ENCODE data around the gene ZFP36L1. TPM values are rescaled to one million over a fixed set of nuclear protein-coding genes. Genes with fewer than 3 reads are reported as not detected.

ZFP36L1 gene
- total and polyA plus RNA-seq, 8 donors = 44.4 to 655 (median 131) TPM

DNA sequence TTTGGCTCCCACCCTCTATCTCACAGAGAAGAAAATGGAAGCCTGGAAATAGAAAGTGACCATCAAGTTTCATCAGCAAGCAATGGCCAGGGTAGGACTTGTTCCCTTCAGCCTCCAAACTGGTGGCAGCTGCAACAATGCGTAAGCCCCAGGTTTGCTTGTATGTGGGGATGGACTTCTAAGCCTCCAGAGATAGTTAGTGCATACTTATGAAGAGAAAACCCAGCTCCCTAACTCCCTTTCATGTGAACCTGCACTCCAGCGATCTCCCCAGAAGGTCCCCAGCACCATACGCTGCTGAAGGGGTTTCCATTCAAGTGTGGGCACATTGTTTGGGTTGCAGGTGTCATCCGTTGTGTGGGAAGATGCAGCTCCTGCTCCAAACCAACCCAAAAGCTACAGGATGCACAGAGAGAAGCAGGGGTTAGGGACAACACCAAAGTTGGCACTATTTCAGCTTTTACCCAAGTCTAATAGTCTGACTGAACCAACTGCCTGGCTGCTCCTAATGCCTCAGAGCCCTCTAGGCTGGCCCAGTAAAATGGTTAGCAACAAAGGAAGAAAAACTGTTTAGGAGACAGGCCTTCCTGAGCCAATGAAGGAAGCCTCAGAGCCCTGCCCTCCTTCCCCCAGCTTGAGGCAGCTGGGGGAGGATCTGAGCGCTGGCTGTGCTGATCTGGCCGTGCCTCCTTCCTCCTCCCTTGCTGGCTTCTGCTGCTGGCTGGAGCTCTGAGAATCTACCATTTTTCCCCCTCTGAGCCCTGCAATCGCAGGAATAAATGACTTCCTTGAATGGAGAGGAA is 12.3 kb downstream of the ZFP36L1 start:
- WGBS, 5 donors = 45 to 49% (median 46%) methylated on average over 7 of the region's 7 CpGs
- intact Hi-C loops (cut with DNase I; ENCODE audit: low total_unique reads) = no loop called here
- Histone ChIP-seq H3K27me3 (no peaks in the 10 kb centered on the region), H3K4me1 (peaks cover 52 to 79% (median 69%) of the 10 kb centered on the region in 4 donors), H3K4me3 (no peak overlapping the region), H3K27ac (peak overlapping the region; percentile 73 to 100 (median 100)), H3K36me3 (no peaks in the 10 kb centered on the region), H3K9me3 (peaks cover 0 to under 1% (median 0%) of the 10 kb centered on the region in 4 donors)
- peak; percentile 66 to 91 for DNase-seq
- no peak for TF ChIP-seq POLR2A (IDR thresholded peaks at IDR 0.05)
- TF ChIP-seq, protein P1, sequence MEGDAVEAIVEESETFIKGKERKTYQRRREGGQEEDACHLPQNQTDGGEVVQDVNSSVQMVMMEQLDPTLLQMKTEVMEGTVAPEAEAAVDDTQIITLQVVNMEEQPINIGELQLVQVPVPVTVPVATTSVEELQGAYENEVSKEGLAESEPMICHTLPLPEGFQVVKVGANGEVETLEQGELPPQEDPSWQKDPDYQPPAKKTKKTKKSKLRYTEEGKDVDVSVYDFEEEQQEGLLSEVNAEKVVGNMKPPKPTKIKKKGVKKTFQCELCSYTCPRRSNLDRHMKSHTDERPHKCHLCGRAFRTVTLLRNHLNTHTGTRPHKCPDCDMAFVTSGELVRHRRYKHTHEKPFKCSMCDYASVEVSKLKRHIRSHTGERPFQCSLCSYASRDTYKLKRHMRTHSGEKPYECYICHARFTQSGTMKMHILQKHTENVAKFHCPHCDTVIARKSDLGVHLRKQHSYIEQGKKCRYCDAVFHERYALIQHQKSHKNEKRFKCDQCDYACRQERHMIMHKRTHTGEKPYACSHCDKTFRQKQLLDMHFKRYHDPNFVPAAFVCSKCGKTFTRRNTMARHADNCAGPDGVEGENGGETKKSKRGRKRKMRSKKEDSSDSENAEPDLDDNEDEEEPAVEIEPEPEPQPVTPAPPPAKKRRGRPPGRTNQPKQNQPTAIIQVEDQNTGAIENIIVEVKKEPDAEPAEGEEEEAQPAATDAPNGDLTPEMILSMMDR (IDR thresholded peaks at IDR 0.05) = no peak
- peak in 1 of 3 donors; percentile 8 for TF ChIP-seq POLR2AphosphoS5 (IDR thresholded peaks at IDR 0.05)

DNA sequence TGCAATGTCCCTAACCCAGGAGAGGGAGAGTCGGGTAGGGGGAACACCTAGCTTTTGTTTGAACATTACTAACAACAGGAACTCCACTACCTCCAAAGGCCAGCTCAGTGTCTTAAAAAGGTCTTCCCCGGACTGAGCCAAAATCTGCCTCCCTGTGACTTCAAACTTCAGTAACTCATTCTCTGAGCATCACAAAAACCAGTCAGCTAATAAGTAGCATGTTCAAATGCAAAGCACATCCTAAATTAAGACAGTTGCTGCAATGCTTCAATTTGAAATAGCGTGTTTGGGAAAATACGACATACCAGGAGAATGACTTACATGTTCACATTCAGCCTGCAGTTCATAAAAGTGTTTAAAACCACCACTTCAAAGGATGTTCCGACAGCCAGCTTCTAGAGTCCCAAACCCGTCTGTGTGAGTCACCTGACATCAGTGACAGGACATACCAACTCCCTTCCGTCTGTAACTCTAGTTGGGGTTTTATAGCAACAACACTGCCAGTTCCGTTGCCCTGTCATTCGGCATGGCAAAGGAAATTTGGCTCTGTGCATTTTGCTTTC is 13.0 kb downstream of the ZFP36L1 start:
- Histone ChIP-seq H3K27ac (peak overlapping the region; percentile 73 to 100 (median 100)), H3K4me1 (peaks cover 45 to 72% (median 62%) of the 10 kb centered on the region in 4 donors), H3K36me3 (no peaks in the 10 kb centered on the region), H3K9me3 (peaks cover 0 to 7% (median 0%) of the 10 kb centered on the region in 4 donors), H3K27me3 (no peaks in the 10 kb centered on the region), H3K4me3 (no peak overlapping the region)
- WGBS, 5 donors = 58 to 72% (median 61%) methylated on average over 9 of the region's 9 CpGs
- TF ChIP-seq, protein P1 (IDR thresholded peaks at IDR 0.05) = no peak
- peak; percentile 28 to 70 (median 31) for TF ChIP-seq POLR2AphosphoS5 (IDR thresholded peaks at IDR 0.05)
- intact Hi-C loops (cut with DNase I; ENCODE audit: low total_unique reads) = no loop called here
- peak; percentile 25 to 69 for DNase-seq

GRCh38 chr14:68777644-68778043 is 15.2 kb downstream of the ZFP36L1 start:
- Histone ChIP-seq H3K4me3 (no peak overlapping the region), H3K9me3 (peaks cover 0 to 7% (median 0%) of the 10 kb centered on the region in 4 donors), H3K27ac (peak overlapping the region in 3 of 5 donors; percentile 98 to 100 (median 100)), H3K4me1 (peaks cover 36 to 59% (median 48%) of the 10 kb centered on the region in 4 donors), H3K36me3 (no peaks in the 10 kb centered on the region), H3K27me3 (no peaks in the 10 kb centered on the region)
- peak; percentile 1 to 14 for DNase-seq
- TF ChIP-seq EP300 (IDR thresholded peaks at IDR 0.05) (no peak), POLR2A (IDR thresholded peaks at IDR 0.05) (no peak), POLR2AphosphoS5 (IDR thresholded peaks at IDR 0.05) (no peak)
- TF ChIP-seq, protein P1 (IDR thresholded peaks at IDR 0.05) = no peak
- intact Hi-C loops (cut with DNase I; ENCODE audit: low total_unique reads) = no loop called here
- WGBS, 5 donors = 87 to 97% (median 91%) methylated on average over 1 of the region's 1 CpG

DNA sequence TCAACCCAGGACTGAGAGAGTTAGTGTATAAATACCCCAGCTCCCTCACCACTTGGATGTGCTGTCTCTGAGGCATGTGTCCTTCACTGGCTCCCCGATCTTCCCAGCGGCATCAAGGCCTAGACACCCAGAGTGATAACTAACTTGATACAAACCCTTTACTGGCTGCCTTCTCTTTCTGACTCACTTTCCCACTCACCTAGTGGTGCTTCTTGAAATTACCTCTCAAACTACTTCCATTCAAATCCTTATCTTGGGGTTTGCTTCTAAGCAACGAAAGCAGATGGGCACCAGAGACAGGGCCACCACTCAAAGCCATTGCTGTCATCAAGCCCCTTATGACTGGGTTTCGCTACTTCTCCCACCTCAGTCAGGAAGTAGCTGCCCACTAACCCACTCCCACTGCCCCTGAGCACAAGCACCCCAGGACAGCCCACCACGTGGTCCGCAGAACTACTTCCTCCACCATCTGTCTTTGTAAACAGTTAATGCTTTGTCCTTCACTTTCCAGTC is 17.2 kb downstream of the ZFP36L1 start:
- no peak for TF ChIP-seq POLR2AphosphoS5 (IDR thresholded peaks at IDR 0.05)
- no peak for TF ChIP-seq POLR2A (IDR thresholded peaks at IDR 0.05)
- TF ChIP-seq, protein P1 (IDR thresholded peaks at IDR 0.05) = no peak
- TF ChIP-seq EP300 (IDR thresholded peaks at IDR 0.05) = no peak
- 78 to 90% (median 86%) methylated on average over 6 of the region's 6 CpGs for whole genome bisulfite sequencing, 5 donors

More for the DNA sequence above, 17.2 kb downstream of the ZFP36L1 start:
- Histone ChIP-seq H3K36me3 (no peaks in the 10 kb centered on the region), H3K9me3 (peaks cover 0 to 7% (median 0%) of the 10 kb centered on the region in 4 donors), H3K4me1 (peaks cover 16 to 52% (median 36%) of the 10 kb centered on the region in 4 donors), H3K27me3 (no peaks in the 10 kb centered on the region), H3K4me3 (no peak overlapping the region), H3K27ac (no peak overlapping the region)
- intact Hi-C loops (cut with DNase I; ENCODE audit: low total_unique reads) = no loop called here
- peak in 1 of 2 donors; percentile 17 for DNase-seq

Data from stomach (tissue), 9 donors.